ENCODE measurements around the gene PHF14.

DNA sequence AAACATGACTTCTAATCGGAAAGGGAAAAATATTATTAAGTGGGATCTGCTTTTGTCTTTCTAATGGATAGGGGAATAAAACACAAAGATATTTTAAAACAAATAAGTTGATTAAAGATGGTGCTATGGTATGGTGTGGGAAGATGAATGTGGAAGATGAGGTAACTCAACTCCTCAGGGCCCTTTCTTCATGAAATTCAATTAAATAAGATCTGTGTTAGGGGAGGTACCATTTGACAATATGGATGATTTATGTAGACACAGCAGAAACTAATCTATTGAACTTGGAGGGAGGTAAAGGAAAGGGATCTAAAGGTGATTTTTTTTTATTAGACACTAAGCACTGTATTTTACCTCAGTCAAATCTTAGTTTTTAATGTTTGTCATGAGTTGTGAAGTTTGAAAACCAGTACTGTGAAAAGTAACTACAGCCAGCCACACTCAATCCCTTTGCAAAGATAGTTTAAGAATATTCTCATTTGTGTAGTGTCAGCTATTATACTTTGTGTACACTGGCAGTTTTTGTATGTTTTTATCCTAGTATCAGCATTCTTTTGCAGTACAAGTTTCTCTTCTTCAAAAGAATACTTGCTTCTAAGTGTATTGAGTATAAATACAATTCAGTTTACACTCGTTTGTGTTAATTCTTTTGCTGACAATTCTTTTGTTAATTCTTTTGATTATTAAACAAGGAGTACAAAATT lies 151.3 kb downstream of the PHF14 start:
- TF ChIP-seq, protein P1, sequence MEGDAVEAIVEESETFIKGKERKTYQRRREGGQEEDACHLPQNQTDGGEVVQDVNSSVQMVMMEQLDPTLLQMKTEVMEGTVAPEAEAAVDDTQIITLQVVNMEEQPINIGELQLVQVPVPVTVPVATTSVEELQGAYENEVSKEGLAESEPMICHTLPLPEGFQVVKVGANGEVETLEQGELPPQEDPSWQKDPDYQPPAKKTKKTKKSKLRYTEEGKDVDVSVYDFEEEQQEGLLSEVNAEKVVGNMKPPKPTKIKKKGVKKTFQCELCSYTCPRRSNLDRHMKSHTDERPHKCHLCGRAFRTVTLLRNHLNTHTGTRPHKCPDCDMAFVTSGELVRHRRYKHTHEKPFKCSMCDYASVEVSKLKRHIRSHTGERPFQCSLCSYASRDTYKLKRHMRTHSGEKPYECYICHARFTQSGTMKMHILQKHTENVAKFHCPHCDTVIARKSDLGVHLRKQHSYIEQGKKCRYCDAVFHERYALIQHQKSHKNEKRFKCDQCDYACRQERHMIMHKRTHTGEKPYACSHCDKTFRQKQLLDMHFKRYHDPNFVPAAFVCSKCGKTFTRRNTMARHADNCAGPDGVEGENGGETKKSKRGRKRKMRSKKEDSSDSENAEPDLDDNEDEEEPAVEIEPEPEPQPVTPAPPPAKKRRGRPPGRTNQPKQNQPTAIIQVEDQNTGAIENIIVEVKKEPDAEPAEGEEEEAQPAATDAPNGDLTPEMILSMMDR (IDR thresholded peaks at IDR 0.05) = no peak
- TF ChIP-seq ZFX (IDR thresholded peaks at IDR 0.05; ENCODE audit: borderline replicate concordance) = no peak

Data from 22Rv1 (cell line).